Psoas muscle (tissue), 8 donors: ENCODE results near the gene DGKA. TPM values are rescaled to one million over a fixed set of nuclear protein-coding genes. Genes with fewer than 3 reads are reported as not detected.

ENCODE experiments used
- ATAC-seq, 4 donors: fragments of 200-7000 bp; cut with Tn5 transposase; one replicate each; pipeline ENCODE4 v1.9.1; 2020; ENCODE audit warnings: moderate library complexity in 3 of 4, mild to moderate bottlenecking in 2 of 4
- DNase-seq, 2 donors: peaks; one replicate each; pipeline ENCODE4 v3.0.0-alpha.2; 2020
- H3K27ac ChIP-seq: fragments of 200-600 bp; one replicate; pipeline ENCODE4 v1.8.0; 2022
- H3K27me3 ChIP-seq, 3 donors: fragments of 200-600 bp in 1 of 3; one replicate each; pipeline versions ENCODE4 v1.6.1 to v1.8.0; 2013 to 2022; ENCODE audit warnings: low read length in 2 of 3, mild to moderate bottlenecking in 2 of 3, moderate library complexity in 1 of 3; ENCODE audit not compliant: insufficient read depth in 3 of 3
- H3K36me3 ChIP-seq, 2 donors: fragments of 200-600 bp in 1 of 2; one replicate each; pipeline versions ENCODE4 v1.6.1 to v1.8.0; 2013 to 2022; ENCODE audit warnings: low read depth in 1 of 2, mild to moderate bottlenecking in 1 of 2, moderate library complexity in 1 of 2; ENCODE audit not compliant: insufficient read depth in 1 of 2
- H3K4me1 ChIP-seq: fragments of 200-600 bp; one replicate; pipeline ENCODE4 v1.8.0; 2022
- H3K4me3 ChIP-seq: fragments of 200-600 bp; one replicate; pipeline ENCODE4 v1.8.0; 2022; ENCODE audit warnings: mild to moderate bottlenecking
- H3K9me3 ChIP-seq: fragments of 200-600 bp; one replicate; pipeline ENCODE4 v1.8.0; 2022
- WGBS, 3 donors: extraction: QIAGEN DNeasy Blood & Tissue Kit; methylation state at CpG; one replicate each; pipeline versions ENCODE4 v1.1.6 to v1.1.7; 2013; 5-methylcytosine and 5-hydroxymethylcytosine counted together
- intact Hi-C, 2 donors: fragments of 100-400 bp; cut with DNase I; formaldehyde crosslinking; loops; one replicate each; pipeline versions ENCODE4 v1.11.0 to v1.14.2; 2022
- polyA plus RNA-seq, 3 donors: library from polyadenylated mRNA; stranded (reverse); fragments of 200-250 nt; gene quantifications; one replicate each; pipeline ENCODE4 v1.2.3, GENCODE V29; 2013
- total RNA-seq, 4 donors: library from RNA; stranded (reverse); fragmentation: NEBNext Ultra II Directional in 2 of 4; extraction: Animal tissue kit (Norgen Biotek cat#: 25700) in 2 of 4; gene quantifications; one replicate each; pipeline versions ENCODE4 v1.2.1 to v1.2.4, GENCODE V29; 2021 to 2023
- TF ChIP-seq, protein P1 (sequence below): fragments of 200-600 bp; IDR thresholded peaks from one replicate; pipeline ENCODE4 v1.8.0; 2022; ENCODE audit warnings: antibody characterized with exemption
- donor health status: healthy with polysubstance abuse.
- donor health status: DM: no; HTN: no; CAD: no; lungs with moderate emphysema.
- donor health status: Bipolar disorder and iron deficiency.
- donor health status: healthy.
- donor health status: DM: yes; HTN: yes; CAD: no.
- donor health status: DM: no; HTN: no; CAD: no.
- donor health status: DM: no; HTN: no; CAD: no.
- donor health status: DM: yes; HTN: yes; CAD: no.

The DGKA gene
- total and polyA plus RNA-seq, 7 donors: 2.0 to 5.4 (median 4.3) TPM

DNA sequence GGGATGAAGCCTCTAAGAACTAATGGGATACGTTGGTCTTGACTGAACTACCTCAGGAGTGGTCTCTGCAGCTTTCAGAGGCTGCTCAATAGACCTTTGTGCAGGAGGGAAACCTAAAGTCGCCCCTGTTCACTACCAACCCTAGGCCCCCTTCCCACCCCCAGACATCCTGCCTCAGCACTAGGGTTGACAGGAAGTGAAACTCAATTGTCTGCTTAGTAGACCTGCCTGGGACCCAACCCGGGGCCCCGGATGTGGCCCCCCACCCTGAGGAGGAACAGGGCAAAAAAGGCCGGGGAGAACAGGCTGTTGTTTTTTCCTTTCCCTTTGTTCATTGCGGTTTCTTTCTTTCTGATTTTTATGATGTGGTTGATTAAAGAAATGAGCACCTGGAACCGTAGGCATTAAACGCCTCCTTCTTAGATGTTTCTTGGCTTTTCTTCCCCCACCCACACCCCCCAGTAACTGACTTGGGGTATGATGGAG lies 1.6 kb upstream of the DGKA start:
- no peaks in the 10 kb centered on the region for H3K9me3 ChIP-seq
- intact Hi-C loops: loop anchor here in 1 of 2 donors (5.0 kb wide), 2 partner anchors 97 to 112 kb away; partner anchors contain the start of genes ORMDL2 and SARNP
- H3K4me3 ChIP-seq: no peak overlapping the region
- H3K36me3 ChIP-seq: no peaks in the 10 kb centered on the region
- TF ChIP-seq, protein P1, sequence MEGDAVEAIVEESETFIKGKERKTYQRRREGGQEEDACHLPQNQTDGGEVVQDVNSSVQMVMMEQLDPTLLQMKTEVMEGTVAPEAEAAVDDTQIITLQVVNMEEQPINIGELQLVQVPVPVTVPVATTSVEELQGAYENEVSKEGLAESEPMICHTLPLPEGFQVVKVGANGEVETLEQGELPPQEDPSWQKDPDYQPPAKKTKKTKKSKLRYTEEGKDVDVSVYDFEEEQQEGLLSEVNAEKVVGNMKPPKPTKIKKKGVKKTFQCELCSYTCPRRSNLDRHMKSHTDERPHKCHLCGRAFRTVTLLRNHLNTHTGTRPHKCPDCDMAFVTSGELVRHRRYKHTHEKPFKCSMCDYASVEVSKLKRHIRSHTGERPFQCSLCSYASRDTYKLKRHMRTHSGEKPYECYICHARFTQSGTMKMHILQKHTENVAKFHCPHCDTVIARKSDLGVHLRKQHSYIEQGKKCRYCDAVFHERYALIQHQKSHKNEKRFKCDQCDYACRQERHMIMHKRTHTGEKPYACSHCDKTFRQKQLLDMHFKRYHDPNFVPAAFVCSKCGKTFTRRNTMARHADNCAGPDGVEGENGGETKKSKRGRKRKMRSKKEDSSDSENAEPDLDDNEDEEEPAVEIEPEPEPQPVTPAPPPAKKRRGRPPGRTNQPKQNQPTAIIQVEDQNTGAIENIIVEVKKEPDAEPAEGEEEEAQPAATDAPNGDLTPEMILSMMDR: no peak
- no peak overlapping the region for H3K27ac ChIP-seq
- no peak for DNase-seq
- WGBS, 3 donors: 66% methylated on average over 8 of the region's 8 CpGs
- ATAC-seq: no peak
- H3K27me3 ChIP-seq: peaks cover 0 to 21% (median 0%) of the 10 kb centered on the region in 3 donors
- H3K4me1 ChIP-seq: peaks cover 19% of the 10 kb centered on the region

DNA sequence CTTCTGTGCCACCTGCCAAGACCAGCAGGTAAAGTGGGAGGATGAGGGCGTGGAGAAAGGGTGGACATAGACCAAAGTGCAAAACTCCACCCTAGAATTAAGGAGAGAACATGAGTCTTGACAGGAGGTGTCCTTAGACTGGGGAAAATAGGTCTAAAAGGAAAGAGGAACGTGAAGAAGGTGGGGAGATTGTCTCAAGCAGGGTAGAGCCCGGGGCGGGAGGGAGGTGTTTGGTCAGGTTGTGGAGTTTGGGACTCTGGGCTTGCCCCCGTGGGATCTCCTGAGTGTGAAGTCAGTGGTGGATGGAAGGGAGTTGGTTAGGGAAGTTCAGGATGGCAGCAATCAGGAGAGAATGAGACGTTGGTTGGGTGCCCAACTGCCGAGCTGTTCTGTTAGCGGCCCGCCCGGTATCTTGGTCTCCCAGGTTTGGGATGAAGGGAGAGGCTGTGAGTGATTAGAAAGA lies 386 bp downstream of the DGKA start:
- Histone ChIP-seq H3K27ac (peak overlapping the region; percentile 43), H3K4me3 (peak overlapping the region; percentile 77), H3K36me3 (no peaks in the 10 kb centered on the region), H3K9me3 (no peaks in the 10 kb centered on the region), H3K4me1 (peaks cover 19% of the 10 kb centered on the region), H3K27me3 (peaks cover 0 to 21% (median 3%) of the 10 kb centered on the region in 3 donors)
- WGBS, 3 donors: 12 to 14% (median 14%) methylated on average over 10 of the region's 10 CpGs
- DNase-seq (peak in 1 of 2 donors; percentile 53), ATAC-seq (no peak)
- TF ChIP-seq, protein P1: no peak
- intact Hi-C loops: loop anchor here (5.0 to 10.0 kb wide), 2 partner anchors 36 to 267 kb away; partner anchors contain the start of genes CDK2 (in 2 of the 2) and PMEL (in 2 of the 2)

DNA sequence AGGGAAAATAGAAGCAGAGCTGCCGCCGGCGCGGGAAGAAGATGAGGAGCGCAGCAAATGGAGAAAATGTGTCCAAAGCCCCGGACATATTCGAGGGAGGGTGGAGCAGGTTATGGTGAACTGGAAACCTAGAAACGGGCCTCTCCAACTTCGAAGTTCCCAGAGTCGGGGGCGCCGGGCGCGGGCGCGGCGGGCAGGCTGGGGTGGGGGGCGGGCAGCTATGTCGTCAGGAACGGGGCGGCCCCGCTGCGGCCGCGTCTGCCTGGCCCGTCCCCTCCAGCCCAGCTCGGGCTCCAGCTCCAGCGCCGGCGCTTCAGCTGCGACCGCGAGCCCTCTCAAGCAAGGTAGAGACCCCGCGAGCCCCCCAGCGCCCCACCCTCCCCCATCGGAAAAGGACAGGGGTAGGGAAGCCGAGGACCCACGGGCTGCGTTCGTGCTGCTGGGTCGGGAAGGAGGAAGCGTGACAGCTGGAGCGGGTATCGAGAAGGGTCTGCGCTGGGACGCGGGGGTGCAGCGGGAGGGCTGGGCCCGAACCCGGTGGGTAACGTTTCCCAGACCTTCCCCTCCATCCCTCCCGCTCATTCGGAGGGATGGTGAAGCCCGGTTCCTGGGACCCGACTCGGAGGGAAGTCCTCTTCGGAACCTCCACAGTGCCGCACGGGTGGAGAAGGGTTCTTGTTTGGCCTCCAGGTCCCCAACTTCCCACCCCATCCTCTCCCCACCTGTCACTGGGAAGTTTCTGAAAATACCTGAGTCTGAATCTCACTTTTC lies 1.0 kb downstream of the DGKA start:
- peaks cover 19% of the 10 kb centered on the region for H3K4me1 ChIP-seq

GRCh38 chr12:55932551-55932910 lies 1.6 kb downstream of the DGKA start:
- no peak overlapping the region for H3K27ac ChIP-seq
- H3K9me3 ChIP-seq: no peaks in the 10 kb centered on the region
- TF ChIP-seq, protein P1: no peak
- DNase-seq: no peak
- intact Hi-C loops: loop anchor here (5.0 to 10.0 kb wide), 2 partner anchors 35 to 268 kb away; partner anchors contain the start of genes CDK2 (in 2 of the 2) and PMEL (in 2 of the 2)
- no peak for ATAC-seq
- peaks cover 19% of the 10 kb centered on the region for H3K4me1 ChIP-seq
- no peaks in the 10 kb centered on the region for H3K36me3 ChIP-seq
- H3K4me3 ChIP-seq: peak overlapping the region; percentile 77
- WGBS, 3 donors: 13 to 27% (median 23%) methylated on average over 4 of the region's 4 CpGs
- peaks cover 0 to 21% (median 3%) of the 10 kb centered on the region in 3 donors for H3K27me3 ChIP-seq

More for the DNA sequence above, 1.0 kb downstream of the DGKA start:
- TF ChIP-seq, protein P1: no peak
- 1% methylated on average over 37 to 60 of the region's 60 CpGs for WGBS, 3 donors
- H3K27me3 ChIP-seq: peaks cover 0 to 21% (median 3%) of the 10 kb centered on the region in 3 donors
- H3K4me3 ChIP-seq: peak overlapping the region; percentile 77
- no peaks in the 10 kb centered on the region for H3K36me3 ChIP-seq
- peak overlapping the region; percentile 43 for H3K27ac ChIP-seq
- DNase-seq (peak; percentile 58 to 64), ATAC-seq (peak in 1 of 4 donors; percentile 28)
- intact Hi-C loops: loop anchor here (5.0 to 10.0 kb wide), 2 partner anchors 35 to 267 kb away; partner anchors contain the start of genes CDK2 (in 2 of the 2) and PMEL (in 2 of the 2)
- H3K9me3 ChIP-seq: no peaks in the 10 kb centered on the region
